HG03039 (cell line): ENCODE measurements around the gene MAD2L2.

Source experiments
- ATAC-seq: cut with Tn5 transposase; IDR thresholded peaks from one replicate; pipeline ENCODE4 v1.9.1; 2021; ENCODE audit warnings: mild to moderate bottlenecking, moderate library complexity; ENCODE audit not compliant: unreplicated experiment

The MAD2L2 gene

DNA sequence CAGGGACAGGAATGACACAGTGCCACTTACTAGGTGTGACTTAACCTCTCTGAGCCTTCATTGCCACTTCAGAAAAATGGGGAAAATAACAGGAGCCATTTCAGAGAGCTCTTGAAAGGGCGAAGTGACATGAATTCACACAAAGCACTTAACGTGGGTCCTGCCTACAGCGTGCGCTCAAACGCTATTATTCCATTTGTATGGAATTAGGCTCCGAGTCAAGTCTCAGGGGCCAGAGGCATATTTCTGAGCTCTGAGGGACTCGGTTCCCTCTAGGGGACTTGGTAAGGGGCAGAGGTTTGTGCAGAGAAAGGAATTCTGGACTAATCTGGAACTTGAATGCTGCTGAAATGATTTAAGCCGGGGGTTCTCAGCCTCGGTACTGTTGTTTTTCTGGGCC is 24.6 kb upstream of the MAD2L2 start:
- ATAC-seq, result no peak

DNA sequence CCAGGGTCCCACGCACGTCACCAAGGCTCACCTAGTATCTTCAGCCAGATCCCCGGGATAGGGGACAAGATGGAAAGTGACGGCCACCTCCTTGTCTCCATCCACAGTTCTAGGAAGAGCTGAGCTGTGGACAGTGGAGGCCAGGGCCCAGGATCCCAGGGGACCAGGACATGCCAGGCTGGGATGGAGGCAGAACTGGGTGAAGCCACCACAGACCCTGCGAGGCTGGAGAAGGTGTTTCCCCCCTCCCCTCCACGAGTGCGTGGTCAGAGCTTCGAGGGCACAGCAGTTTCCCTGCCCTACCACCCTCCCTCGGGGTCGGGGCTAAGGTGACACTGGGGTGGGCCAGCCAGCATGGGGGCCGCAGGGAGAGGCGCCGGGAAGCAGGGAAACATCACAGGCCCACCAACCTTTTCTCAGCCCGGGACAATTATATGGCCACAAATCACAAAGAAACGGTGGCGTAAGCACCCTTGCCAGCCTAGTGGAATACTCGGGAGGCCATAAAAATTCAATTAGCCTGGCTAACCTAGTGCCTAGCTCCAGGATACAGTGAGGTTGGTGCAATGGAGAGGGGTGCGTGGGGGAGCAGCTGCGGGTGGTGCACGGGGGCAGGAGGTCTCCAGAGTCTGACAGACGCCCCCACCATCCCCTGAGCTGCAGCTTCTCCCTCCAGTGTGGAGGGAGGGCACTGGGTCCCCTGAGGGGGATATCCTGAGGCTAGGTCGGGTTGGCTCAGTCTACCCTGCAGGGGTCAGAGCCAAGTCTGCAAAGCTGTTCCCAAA is 23.9 kb upstream of the MAD2L2 start:
- no peak for ATAC-seq

DNA sequence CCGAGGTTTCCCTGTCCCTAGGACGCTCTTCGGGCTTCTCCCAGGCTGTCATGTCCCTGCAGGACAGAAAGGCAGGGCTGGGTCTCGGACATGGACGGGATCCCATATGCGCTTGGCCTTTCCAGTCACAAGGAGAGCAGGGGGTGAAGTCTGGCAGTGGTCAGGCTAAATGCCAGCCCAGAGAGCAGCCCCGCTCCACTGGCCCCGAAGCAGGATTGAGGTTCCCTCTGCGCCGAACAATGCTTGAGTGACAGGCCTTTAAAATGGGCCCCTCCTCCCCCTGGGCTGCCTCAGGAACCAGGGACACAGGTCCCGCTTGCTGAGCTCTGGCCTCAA is 23.2 kb upstream of the MAD2L2 start:
- ATAC-seq, result no peak

DNA sequence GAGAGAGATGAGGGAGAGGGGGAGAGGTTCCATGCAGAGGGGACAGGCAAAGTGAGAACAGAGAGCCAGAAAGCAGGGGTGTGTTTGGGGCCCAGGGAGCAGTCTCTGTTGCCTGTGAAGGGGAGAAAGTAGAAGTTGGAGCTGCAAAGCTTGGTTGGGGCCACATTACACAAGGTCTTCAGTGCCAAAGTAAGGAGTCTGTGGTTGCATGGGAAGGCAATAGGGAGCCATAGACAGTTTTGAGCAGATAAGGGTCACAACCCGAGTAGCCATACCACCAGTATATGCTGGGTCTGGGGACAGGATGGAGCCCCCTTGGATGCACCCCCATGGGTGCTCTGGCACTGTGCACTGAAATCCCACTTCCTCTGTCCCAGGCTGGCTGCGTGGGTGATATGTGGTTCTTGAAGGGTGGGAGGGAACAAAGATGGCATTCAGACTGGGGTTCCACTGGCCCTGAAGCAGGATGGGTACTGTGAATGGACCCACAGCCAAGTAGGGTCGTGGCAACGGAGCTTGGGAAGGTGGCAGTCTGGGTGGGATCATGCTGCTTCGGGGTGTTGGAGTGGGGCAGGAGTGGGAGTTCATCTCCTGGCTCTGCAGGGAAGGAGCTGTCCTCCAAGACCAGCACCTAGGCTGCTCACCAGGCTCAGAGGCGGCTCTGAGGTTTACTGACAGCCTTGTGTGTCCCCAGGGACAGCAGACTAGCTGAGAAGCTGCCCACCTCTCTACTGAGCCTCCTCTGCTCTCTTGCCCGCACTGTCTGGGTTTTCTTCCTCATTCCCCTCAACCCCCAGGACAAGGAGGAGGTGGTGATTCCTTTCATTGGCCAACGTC is 22.6 kb upstream of the MAD2L2 start:
- no peak for ATAC-seq

DNA sequence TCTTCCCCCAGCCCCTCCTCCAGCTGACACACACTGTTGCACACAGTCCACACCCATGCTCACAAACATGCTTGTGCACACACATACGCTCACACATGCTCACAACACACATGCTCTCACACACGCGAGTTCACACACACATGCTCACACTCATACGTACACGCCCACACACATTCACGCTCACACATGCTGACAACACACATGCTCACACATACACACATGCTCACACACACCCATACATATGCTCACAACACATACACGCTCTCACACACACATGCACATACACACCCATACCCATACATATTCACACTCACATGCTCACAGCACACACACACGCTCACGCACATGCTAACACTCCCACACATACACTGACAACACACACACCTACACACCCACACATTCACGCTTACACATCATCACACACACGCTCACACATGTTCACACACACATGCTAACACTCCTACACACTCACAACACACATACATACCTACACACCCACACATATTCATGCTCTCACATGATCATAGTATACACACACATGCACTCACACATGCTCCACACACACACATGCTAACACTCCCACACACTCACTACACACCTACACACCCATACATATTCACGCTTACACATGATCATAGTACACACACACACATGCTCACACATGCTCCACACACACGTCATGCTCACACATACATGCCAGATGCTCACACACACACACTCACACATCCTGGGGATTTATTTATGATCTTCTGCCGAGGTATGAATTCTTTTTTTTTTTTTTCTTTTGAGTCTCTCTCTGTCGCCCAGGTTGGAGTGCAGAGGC is 21.2 kb upstream of the MAD2L2 start:
- ATAC-seq, result no peak

DNA sequence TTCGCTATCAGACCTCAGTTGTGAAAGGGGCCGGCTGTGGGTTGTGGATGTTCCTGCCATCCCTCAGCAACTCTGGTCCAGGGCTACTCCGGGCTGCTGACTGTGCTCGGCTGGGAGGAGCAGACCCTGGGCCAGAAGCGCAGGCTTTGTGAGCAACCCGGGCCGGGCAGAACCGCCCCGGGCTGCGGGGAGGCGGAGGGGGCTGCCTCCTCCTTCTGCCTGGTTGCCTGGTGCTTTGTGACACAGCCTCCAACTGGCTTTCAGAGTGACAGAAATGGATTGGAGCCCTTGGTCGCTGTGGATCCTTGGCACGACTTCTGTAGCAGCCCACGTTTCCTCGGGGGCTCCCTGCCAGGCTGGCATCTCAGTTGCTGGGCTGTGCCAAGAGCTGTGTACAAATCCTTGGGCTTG is 20.6 kb upstream of the MAD2L2 start:
- ATAC-seq, result no peak

DNA sequence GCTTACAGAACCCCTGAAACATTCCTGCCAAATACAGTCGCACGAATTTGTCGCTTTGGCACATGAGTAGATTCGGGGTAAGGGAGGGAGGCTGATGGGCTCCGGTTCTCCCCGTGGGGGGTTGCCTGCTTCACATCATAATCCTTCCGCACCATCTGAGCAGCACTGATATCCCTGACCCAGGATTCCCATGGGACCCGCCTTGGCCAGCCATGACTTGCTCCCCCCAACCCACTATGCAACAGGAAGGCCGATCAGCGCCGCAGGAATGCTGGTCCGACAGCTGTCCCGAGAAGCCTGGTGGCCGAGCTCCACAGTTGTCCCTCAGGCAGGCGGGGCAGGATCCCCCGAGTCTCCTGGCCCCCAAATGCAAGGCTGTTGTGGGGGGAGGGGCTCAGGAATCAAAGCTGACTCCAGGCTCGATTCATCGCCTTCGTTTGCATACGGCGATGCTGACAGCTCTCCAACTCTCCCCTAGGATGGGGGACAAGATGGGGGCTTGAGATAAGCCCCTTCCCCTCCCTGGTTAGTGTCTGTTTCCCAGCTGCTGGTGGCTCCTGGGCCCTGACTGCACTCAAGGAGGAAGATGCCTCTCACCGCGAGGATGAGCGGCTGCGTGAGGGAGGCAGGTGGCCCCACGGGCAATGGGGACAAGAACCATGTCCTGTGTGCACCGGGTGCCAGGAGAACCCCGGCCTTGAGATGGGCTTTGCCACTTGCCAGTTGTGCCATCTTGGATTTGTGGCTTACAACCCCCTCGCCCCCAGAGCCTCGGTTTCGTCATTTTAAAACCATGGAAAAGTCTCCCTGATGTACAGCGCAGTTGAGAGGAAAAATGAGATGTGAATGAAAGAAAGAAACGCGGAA is 19.9 kb upstream of the MAD2L2 start:
- ATAC-seq, result no peak

DNA sequence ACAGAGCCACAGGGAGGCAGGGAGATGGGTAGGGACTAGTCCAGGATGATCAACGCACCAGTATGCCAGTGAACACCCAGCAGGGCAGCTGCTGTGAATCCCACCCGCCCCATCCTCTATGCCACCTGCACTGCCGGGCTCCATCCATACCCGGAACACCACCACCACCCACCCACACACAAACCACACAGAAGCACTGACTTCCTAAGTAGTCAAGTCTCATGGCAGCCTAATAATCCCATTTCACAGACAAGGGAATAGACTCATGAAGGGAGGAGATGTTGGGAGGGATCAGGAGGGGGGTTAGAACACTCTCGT is 16.9 kb upstream of the MAD2L2 start:
- ATAC-seq, result no peak

DNA sequence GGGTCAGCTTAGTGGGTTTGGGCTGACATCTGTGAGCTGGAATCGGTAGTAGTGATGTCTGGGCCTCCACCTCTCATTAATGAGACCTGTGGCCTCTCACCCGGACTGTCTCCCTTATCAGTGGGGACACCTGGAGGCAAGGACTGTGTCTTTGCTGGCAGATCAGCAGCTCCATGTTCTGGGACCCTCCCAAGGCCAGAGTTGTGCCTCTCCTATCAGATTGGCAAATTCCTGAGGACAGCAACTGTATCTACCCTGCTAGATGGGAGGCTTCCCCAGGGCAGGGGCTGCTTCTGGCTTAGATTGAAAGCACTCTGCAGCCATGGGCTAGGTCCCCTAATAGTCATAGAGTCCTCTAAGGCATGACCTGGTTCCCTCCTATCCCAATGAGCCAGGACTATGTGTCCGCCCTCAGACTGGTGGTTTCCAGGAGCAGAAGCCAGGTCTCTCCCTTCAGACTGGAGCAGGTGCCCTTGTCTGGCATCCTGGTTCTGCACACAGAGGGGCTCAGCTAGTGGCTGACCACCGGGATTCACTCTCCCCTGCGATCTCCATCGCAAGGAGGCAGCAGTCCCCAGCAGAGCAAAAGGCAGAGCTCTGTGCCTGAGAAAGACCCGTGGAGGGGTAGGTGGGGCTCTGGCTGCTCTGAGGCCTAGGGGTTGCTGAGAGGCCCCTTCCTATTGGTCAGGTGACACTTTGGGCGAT is 16.4 kb upstream of the MAD2L2 start:
- no peak for ATAC-seq

DNA sequence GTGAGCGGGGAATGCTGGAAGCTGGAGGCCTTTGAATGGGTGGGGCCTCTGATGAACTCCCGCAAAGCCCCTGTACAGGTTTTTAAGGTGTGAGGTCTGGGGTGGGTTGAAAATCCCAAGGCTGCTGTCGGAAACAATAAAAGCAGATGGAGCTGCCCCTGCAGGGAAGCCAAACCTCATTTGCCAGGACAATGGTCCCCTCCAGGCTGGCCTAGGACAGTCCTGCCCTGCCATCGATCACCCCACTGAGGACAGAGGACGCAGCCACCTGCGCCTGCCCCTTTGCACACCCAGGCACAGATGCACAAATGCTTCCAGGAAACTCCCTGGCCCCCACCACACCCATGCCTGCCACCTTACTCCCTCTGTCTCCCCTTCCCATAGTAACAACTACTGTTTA is 14.9 kb upstream of the MAD2L2 start:
- ATAC-seq, result no peak

DNA sequence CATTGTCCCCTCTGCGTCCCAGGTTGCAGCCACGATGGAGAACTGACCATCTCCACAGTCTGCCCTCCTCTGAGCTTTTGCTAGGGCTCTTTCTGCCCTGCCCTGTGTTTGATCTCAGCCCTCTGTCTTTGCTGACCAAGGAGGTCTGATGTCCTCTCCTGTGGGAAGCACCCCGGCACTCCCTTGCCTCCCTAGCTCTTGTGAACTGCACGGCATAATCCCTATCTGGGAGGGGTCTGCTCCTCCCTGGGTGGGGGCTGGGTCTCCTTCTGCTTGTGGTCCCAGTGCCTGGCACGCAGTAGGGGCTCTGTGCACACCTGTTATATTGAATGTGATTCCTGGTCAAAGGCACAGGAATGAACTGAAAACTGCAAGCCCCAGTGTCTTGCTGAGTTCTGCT is 13.0 kb upstream of the MAD2L2 start:
- ATAC-seq, result no peak

DNA sequence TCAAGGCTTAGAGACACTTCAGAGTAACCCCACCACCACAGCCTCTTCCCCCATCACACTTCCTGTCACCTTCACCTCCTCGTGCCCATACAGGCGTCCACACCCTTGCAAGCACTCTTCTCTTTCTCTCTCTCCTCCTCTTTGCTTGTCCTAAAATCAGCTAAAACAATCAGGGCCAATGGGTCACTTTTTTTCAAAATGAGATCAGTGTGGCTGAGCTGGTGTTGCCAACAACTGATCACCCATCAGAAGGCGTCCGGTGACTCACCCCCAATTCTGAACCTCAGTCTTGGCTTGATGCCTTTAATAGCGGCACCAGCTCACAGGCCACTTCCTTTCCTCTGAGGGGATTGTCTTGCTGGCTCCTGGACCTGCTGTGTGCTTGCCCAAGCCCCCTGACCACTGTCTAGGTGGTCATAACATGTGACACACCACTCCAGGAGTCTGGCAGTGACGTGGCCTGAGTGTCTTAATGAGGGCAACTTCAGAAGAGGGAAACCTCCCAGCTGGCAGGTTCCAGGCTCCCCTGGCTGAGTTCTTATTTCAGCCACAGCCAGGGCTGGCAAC is 12.2 kb upstream of the MAD2L2 start:
- no peak for ATAC-seq

DNA sequence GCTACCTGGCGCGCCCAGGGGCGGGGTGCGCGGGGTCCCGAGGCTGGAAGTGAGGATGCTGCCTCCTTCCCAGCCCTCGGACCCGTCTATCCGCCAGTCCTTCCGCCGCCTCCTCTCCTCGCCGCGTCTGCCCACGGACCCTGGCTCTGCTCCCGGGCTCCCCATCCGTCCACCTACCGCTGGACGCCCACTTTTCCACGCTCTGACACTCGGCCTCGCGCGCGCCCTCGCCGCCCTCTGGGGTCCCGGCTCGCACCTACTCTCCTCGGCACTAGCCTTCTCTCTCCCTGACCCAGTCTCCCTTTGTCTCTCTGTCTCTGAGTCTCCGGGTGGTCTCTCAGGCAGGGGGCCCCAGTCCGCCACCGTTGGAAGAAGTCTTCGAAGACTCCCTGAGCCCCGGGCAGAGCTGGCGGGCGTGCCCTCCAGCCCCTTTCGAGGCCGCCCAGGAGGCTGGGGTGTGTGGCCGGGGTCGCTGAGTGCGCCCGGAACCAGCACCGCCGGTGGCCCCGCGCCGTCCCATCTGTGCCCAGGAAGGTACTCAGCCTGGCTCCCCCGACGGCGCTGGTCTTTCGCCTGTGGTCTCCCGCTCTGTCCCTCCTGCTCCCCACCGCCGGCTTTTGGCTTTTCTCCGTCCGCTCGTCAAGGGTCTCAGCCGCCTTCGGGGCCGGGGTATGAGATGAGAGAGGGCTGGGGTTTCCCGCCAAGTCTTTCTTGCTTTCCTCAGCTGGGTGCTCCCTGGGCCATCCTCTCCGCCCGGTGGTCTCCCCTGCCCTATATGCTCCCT is 11.2 kb upstream of the MAD2L2 start:
- no peak for ATAC-seq

DNA sequence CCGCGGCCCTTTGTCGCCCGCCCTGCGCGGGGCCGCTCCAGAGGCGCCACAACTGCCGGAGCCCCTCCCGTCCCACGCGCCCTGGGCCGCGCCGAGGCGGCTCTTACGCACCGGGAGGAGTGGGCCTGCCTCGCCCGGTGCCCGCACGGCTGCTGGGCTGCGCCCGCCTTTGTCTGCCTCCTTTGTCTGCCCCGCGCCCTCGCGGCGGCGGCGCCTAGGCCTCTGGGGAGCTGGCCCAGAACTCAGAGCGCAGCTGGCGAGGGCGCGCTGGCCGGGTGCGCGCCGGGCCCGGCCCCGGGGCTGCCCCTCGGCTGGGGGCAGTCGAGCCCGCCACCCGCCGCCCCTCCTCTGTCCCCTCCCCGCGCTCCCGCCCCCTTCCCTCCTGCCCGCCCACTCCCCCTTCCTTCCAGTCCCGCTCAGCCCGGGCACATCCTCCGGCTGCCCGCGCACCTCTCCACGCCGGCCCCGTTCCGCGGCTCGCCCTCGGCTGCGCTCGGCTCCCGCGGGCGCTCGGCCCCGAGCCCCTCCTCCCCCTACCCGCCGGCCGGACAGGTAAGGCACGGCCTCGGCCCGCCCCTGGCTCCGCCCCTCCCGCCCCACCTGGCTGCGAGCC is 10.5 kb upstream of the MAD2L2 start, which contains the start of gene DRAXIN:
Gene DRAXIN, plus strand, starts transcription at position 409 of the 613 bp plus-strand sequence. CDS start 14,549 bp downstream, outside the sequence.
- ATAC-seq, result no peak

DNA sequence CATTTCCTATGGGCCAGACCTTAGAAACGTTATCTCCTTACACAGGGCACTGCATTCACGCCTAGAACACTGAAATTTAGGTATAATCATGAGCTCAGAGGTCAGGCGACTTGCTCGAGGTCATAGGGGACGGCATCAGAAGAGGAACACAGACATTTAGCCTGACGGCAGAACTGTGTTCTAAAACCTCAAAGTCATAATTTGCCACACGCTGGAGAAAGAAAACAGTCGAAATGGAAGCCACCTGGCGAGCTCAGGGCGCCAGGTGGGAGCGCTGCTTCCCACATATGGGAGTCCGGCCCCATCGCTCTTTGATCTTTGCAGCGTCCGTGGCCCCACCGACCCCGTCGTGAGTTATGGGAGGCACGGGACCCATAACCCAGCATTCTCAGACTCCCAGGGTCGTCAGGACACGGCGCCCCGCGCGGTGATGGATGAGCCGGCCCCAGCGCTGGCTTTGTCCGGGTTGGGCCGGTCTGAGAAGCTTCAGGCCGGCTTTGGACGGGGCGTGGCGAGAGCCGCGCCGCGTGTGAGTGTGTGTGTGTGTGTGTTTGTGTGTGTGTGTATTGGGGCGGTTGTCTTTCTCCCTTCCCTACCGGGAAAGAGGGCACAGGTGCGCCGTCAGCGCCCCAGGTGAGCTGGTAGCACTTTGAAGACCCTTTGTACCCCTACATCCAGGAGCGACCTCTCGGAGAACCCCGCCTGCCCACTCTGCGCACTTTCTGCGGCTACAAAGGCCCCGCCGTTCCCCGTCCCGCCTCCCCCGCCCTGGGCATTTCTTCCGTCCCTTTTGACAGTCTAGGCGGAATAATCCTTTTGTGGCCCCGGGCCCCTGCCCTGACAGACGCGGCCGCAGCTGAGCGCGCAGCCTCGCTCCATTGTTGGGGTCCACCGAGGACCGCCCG is 9.7 kb upstream of the MAD2L2 start:
- no peak for ATAC-seq

DNA sequence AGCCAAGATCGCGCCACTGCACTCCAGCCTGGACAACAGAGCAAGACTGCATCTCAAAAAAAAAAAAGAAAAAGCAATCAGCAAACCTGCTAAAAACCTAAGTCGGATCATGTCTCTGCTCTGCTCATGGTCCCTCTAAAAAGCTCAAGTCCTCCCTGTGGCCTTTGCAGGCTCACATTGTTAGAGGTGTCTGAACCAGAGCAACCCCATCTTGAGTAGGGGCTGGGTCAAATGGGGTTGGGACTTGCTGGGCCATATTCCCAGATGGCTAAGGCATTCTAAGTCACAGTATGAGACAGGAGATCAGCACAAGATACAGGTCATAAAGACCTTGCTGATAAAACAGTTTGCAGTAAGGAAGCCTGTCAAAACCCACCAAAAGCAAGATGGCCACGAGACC is 7.6 kb upstream of the MAD2L2 start:
- no peak for ATAC-seq

DNA sequence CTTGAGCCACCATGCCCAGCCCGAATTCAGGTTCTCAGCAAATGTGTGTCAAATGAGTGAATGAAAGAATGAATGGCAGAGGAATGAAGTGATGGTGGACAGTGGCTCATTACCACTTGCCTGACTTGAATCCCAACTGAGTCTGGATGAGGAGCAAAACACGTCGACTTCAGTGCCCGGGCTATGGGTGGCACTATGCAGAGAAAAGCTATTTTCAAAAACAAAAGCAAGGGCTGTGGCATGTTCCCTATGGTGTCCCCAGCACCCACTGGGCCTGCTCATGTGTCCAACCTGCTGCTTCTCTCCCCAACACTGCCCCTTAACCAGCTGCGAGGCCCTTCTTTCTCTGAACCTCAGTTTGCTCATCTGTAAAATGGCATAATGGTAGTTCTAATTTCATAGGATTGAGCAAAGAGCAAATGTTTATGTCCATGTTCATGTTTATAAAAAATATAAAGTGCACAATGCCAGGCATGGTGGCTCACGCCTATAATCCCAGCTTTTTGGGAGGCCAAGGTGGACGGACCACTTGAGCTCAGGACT is 4.3 kb upstream of the MAD2L2 start:
- ATAC-seq, result no peak
